Fibroblast of villous mesenchyme (primary cell): ENCODE data around the gene LDB2. TPM values are rescaled to one million over a fixed set of nuclear protein-coding genes. Genes with fewer than 3 reads are reported as not detected.

Source experiments
- DNase-seq: peaks from one replicate; pipeline ENCODE4 v3.0.0-alpha.2; 2010; ENCODE audit warnings: low read depth
- H3K4me3 ChIP-seq: 2 replicates; pipeline ENCODE4 v1.5.1; 2011; ENCODE audit warnings: low read depth, mild to moderate bottlenecking, low read length
- total RNA-seq: library from RNA; depleted of rRNA; stranded (reverse); fragments of >200 nt; gene quantifications from 2 replicates; pipeline ENCODE4 v1.2.3, GENCODE V29; 2012
- TF ChIP-seq, protein P1 (sequence below): IDR thresholded peaks from 2 replicates; pipeline ENCODE4 v1.5.1; 2012; ENCODE audit warnings: low read depth, mild to moderate bottlenecking, low read length; ENCODE audit not compliant: insufficient read depth

Gene LDB2
- total RNA-seq, 1 donor = 19.9 TPM

DNA sequence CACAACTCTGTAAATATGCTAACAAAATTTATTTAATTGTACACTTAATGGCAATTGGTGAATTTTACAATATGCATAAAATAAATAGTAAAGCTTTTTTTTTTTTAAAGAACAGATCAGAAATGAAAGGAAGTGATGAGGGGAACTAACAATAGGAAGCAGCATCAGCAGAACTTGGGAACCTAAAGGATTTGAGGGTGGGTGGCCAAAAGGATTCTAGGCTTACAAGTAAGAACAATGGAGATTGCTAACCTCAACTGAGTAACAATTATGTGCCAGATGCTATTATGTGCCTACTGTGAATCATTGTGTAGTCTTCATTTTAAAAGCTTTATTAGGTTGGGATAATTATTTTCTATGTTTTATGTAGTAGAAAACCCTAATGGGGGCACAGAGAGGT is 185.2 kb downstream of the LDB2 start:
- DNase-seq = no peak
- H3K4me3 ChIP-seq = no peak overlapping the region
- TF ChIP-seq, protein P1, sequence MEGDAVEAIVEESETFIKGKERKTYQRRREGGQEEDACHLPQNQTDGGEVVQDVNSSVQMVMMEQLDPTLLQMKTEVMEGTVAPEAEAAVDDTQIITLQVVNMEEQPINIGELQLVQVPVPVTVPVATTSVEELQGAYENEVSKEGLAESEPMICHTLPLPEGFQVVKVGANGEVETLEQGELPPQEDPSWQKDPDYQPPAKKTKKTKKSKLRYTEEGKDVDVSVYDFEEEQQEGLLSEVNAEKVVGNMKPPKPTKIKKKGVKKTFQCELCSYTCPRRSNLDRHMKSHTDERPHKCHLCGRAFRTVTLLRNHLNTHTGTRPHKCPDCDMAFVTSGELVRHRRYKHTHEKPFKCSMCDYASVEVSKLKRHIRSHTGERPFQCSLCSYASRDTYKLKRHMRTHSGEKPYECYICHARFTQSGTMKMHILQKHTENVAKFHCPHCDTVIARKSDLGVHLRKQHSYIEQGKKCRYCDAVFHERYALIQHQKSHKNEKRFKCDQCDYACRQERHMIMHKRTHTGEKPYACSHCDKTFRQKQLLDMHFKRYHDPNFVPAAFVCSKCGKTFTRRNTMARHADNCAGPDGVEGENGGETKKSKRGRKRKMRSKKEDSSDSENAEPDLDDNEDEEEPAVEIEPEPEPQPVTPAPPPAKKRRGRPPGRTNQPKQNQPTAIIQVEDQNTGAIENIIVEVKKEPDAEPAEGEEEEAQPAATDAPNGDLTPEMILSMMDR = no peak

- H3K4me3 ChIP-seq = no peak overlapping the region
- TF ChIP-seq, protein P1 = no peak
- DNase-seq = no peak
Observed at GRCh38 chr4:16710198-16710597, 188.2 kb downstream of the LDB2 start.

GRCh38 chr4:16707874-16708273 is 190.6 kb downstream of the LDB2 start:
- H3K4me3 ChIP-seq = no peak overlapping the region
- DNase-seq = no peak
- TF ChIP-seq, protein P1 = no peak

- DNase-seq = no peak
- TF ChIP-seq, protein P1 = no peak
- H3K4me3 ChIP-seq = no peak overlapping the region
Observed at GRCh38 chr4:16706251-16706650, 192.2 kb downstream of the LDB2 start.

DNA sequence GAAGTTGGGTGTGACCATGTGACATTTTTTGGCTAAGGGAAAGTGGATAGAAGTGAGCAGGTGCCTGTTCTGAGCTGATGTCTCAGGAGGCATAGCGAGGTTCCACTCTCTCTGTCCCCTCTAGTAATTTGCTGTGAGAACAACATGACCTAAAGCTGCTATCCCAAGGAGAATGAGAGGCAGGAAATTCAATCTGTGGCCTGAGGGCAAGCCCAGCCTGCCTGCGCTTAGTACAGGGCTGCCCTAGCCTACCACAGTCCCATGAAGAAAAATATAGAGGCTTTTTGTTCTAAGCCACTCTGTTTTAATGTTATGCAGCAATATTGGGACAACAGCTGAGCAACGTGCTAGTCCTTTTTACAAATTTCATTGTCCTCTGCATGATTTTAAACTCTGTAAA is 193.1 kb downstream of the LDB2 start:
- no peak for DNase-seq
- TF ChIP-seq, protein P1 = no peak
- H3K4me3 ChIP-seq = no peak overlapping the region

- DNase-seq = no peak
- TF ChIP-seq, protein P1 = no peak
- no peak overlapping the region for H3K4me3 ChIP-seq
Observed at GRCh38 chr4:16704489-16704888, 194.0 kb downstream of the LDB2 start.

- TF ChIP-seq, protein P1 = no peak
- no peak overlapping the region for H3K4me3 ChIP-seq
- no peak for DNase-seq
Observed at GRCh38 chr4:16695896-16696295, 202.5 kb downstream of the LDB2 start.
